Right renal cortex interstitium (tissue), 3 donors: ENCODE results near the gene NXN. TPM values are rescaled to one million over a fixed set of nuclear protein-coding genes. Genes with fewer than 3 reads are reported as not detected.
"Not testable (repeated sequence)": the region's sequence is repeated elsewhere in the genome, so short reads cannot be mapped to it uniquely, and the experiment has no call there.

Experiments used
- DNase-seq, 3 donors: peaks; one replicate each; pipeline ENCODE4 v3.0.0-alpha.2; 2013; ENCODE audit warnings: low read depth in 3 of 3, low spot score in 2 of 3
- polyA plus RNA-seq, 3 donors: library from polyadenylated mRNA; unstranded; fragments of 120-200 nt; gene quantifications; one replicate each; pipeline ENCODE4 v1.2.1, GENCODE V29; 2013; ENCODE audit not compliant: insufficient read length in 3 of 3

The NXN gene
- polyA plus RNA-seq, 3 donors: 30.7 to 35.4 (median 32.9) TPM

- no peak for DNase-seq
Observed at GRCh38 chr17:751269-752001, 228.1 kb downstream of the NXN start.

- no peak for DNase-seq
Observed at GRCh38 chr17:750431-751037, 229.0 kb downstream of the NXN start.

GRCh38 chr17:749359-749758, 230.2 kb downstream of the NXN start:
- not testable (repeated sequence) for DNase-seq

Other genes starting within 250 kb of the NXN start
- gene TLCD3A, start 247.2 kb downstream of the NXN start, polyA plus RNA-seq: 10 to 100 TPM; 24.3 to 28.2 (median 26.8) TPM
- 10 to 100 TPM; 20.8 to 21.7 (median 21.0) TPM for gene GEMIN4, start 227.5 kb downstream of the NXN start, polyA plus RNA-seq
- gene GLOD4, start 197.5 kb downstream of the NXN start, polyA plus RNA-seq: 100 to 1,000 TPM; 128 to 140 (median 138) TPM
- gene MRM3, start 197.4 kb downstream of the NXN start, polyA plus RNA-seq: 10 to 100 TPM; 19.8 to 21.7 (median 20.8) TPM
- gene TIMM22, start 17.4 kb upstream of the NXN start, polyA plus RNA-seq: 10 to 100 TPM; 14.9 TPM
- gene ABR, start 200.2 kb upstream of the NXN start, polyA plus RNA-seq: 10 to 100 TPM; 49.5 to 55.2 (median 52.0) TPM